ENCODE results near the gene PLA2G2C. TPM values are rescaled to one million over a fixed set of nuclear protein-coding genes. Genes with fewer than 3 reads are reported as not detected.

The PLA2G2C gene
- total and polyA plus RNA-seq, 2 of the 13 experiments (the other 11 are each of a cell fraction or from before 2014, with no cell fraction given): not detected

DNA sequence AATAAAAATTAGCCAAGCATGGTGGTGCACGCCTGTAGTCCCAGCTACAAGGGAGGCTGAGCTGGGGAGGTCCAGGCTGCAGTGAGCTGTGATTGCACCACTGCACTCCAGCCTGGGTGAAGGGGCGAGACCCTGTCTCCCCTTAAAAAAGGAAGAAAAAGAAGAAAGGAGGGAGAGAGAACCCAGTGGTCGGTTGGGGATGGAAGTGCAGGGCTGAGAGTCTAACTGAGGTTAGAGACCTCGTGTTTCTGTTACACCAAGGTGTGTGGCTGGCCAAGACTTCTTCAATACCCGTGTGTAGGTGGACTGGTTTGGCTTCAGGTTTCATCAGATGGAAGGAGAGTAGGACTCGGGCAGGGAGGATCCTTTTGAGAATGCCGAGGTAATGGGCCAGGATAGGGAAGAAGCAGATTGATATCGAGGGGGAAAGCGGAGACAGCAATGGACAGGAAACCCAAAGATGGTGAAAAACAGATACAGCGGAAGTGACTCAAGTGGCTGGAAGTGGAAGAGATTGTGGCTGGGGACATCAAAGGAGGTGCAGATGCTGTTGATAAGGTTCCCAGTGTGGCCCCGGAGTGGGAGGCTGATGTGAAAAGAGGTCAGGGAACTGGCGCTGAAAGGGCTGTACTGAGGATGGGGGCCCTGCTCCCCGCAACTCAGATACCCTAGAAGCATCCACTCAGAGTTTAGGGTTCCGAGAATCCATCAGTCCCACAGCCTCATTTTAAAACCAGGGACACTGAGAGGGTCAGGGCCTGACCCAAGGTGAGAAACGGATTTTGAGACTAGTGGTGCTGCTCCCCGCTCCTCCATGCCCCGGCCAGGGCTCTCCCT is 1.1 kb downstream of the PLA2G2C start (continued):
- TF ChIP-seq, protein P1, sequence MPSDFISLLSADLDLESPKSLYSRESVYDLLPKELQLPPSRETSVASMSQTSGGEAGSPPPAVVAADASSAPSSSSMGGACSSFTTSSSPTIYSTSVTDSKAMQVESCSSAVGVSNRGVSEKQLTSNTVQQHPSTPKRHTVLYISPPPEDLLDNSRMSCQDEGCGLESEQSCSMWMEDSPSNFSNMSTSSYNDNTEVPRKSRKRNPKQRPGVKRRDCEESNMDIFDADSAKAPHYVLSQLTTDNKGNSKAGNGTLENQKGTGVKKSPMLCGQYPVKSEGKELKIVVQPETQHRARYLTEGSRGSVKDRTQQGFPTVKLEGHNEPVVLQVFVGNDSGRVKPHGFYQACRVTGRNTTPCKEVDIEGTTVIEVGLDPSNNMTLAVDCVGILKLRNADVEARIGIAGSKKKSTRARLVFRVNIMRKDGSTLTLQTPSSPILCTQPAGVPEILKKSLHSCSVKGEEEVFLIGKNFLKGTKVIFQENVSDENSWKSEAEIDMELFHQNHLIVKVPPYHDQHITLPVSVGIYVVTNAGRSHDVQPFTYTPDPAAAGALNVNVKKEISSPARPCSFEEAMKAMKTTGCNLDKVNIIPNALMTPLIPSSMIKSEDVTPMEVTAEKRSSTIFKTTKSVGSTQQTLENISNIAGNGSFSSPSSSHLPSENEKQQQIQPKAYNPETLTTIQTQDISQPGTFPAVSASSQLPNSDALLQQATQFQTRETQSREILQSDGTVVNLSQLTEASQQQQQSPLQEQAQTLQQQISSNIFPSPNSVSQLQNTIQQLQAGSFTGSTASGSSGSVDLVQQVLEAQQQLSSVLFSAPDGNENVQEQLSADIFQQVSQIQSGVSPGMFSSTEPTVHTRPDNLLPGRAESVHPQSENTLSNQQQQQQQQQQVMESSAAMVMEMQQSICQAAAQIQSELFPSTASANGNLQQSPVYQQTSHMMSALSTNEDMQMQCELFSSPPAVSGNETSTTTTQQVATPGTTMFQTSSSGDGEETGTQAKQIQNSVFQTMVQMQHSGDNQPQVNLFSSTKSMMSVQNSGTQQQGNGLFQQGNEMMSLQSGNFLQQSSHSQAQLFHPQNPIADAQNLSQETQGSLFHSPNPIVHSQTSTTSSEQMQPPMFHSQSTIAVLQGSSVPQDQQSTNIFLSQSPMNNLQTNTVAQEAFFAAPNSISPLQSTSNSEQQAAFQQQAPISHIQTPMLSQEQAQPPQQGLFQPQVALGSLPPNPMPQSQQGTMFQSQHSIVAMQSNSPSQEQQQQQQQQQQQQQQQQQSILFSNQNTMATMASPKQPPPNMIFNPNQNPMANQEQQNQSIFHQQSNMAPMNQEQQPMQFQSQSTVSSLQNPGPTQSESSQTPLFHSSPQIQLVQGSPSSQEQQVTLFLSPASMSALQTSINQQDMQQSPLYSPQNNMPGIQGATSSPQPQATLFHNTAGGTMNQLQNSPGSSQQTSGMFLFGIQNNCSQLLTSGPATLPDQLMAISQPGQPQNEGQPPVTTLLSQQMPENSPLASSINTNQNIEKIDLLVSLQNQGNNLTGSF (CRISPR knock-in tag; IDR thresholded peaks at IDR 0.05): no peak
- no peak for TF ChIP-seq CCAR2 (optimal IDR thresholded peaks at IDR 0.05; ENCODE audit: low read depth, low read length)
- no peak for TF ChIP-seq ZNF124 (CRISPR knock-in tag; IDR thresholded peaks at IDR 0.05)
- TF ChIP-seq THAP11 (CRISPR knock-in tag; IDR thresholded peaks at IDR 0.05): no peak
- peak; percentile 18; the same call in 1 of the 2 replicates for TF ChIP-seq FOSL2 (CRISPR knock-in tag; IDR thresholded peaks at IDR 0.05)
- no peak for TF ChIP-seq RFX3 (CRISPR knock-in tag; IDR thresholded peaks at IDR 0.05)
- no peak for TF ChIP-seq ZNF264 (CRISPR knock-in tag; IDR thresholded peaks at IDR 0.05)
- TF ChIP-seq GABPA (IDR thresholded peaks at IDR 0.05; ENCODE audit: low read depth, low read length): no peak
- TF ChIP-seq GABPA (CRISPR knock-in tag; IDR thresholded peaks at IDR 0.05; ENCODE audit: low read depth): peak; percentile 81
- no peak for TF ChIP-seq FOXK2 (IDR thresholded peaks at IDR 0.05)
- TF ChIP-seq ASH2L (IDR thresholded peaks at IDR 0.05; ENCODE audit: insufficient read length, low read depth, low read length): no peak
- TF ChIP-seq ZNF709 (CRISPR knock-in tag; IDR thresholded peaks at IDR 0.05): no peak
- TF ChIP-seq, protein P2, sequence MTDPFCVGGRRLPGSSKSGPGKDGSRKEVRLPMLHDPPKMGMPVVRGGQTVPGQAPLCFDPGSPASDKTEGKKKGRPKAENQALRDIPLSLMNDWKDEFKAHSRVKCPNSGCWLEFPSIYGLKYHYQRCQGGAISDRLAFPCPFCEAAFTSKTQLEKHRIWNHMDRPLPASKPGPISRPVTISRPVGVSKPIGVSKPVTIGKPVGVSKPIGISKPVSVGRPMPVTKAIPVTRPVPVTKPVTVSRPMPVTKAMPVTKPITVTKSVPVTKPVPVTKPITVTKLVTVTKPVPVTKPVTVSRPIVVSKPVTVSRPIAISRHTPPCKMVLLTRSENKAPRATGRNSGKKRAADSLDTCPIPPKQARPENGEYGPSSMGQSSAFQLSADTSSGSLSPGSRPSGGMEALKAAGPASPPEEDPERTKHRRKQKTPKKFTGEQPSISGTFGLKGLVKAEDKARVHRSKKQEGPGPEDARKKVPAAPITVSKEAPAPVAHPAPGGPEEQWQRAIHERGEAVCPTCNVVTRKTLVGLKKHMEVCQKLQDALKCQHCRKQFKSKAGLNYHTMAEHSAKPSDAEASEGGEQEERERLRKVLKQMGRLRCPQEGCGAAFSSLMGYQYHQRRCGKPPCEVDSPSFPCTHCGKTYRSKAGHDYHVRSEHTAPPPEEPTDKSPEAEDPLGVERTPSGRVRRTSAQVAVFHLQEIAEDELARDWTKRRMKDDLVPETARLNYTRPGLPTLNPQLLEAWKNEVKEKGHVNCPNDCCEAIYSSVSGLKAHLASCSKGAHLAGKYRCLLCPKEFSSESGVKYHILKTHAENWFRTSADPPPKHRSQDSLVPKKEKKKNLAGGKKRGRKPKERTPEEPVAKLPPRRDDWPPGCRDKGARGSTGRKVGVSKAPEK (CRISPR knock-in tag; IDR thresholded peaks at IDR 0.05; ENCODE audit: borderline replicate concordance): no peak

All from HepG2 (cell line).